ENCODE data around the gene ZNF662.

ZNF662 gene

DNA sequence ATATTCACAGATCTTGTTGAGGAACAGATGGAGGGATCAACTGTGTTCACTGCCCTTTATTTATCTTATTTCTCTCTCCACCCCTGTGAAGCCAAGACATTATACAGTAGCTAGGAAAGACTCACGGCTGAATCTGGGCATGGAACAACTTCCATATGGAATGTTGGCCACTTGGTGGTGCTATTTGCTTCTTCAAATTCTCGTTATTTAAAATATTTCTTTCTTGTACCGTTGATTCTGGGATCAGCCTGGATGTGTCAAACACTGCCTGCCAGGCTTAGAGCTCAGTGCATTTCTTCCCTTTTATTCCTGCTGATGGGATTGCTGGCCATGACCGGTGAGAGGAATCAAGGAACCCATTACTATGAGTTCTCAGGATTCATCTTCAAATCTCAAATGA lies 55.7 kb downstream of the ZNF662 start:
- Histone ChIP-seq H3K9me3 (ENCODE audit: insufficient read depth, low read length) (no peaks in the 10 kb centered on the region), H3K36me3 (ENCODE audit: insufficient read depth, insufficient read length, low read length) (no peaks in the 10 kb centered on the region), H3K4me1 (ENCODE audit: insufficient read depth, insufficient read length) (no peaks in the 10 kb centered on the region), H3K4me3 (ENCODE audit: insufficient read length, low read depth) (no peak overlapping the region), H3K9ac (ENCODE audit: insufficient read length, low read depth) (no peak overlapping the region), H3K27me3 (ENCODE audit: insufficient read depth, insufficient read length) (no peaks in the 10 kb centered on the region)
- no peak for DNase-seq (ENCODE audit: low read depth, low spot score)
- TF ChIP-seq SUZ12 (IDR thresholded peaks at IDR 0.05; ENCODE audit: extremely low read depth, insufficient read depth, insufficient read length): no peak
- no peak for TF ChIP-seq ZNF274 (IDR thresholded peaks at IDR 0.05; ENCODE audit: low read depth, low read length)
- no peak for TF ChIP-seq YY1 (IDR thresholded peaks at IDR 0.05; ENCODE audit: insufficient read depth, insufficient read length)

DNA sequence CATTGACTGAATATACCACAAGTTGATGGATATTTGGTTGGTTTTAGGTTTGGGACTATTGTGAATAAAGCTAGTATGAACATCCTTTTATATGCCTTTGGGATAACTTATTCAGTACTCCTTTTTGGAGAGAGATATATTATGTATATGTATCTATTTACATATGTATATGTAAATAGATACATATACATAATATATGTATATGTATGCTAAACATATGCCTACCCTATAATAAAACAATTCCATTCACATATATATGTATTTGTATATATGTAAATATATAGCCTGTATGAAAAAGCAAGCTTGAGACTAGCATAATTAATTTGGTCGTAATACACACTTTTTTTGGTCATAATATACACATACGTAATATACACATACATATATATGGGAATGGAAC lies 57.3 kb downstream of the ZNF662 start:
- Histone ChIP-seq H3K36me3 (ENCODE audit: insufficient read depth, insufficient read length, low read length) (no peaks in the 10 kb centered on the region), H3K9ac (ENCODE audit: insufficient read length, low read depth) (no peak overlapping the region), H3K4me3 (ENCODE audit: insufficient read length, low read depth) (no peak overlapping the region), H3K4me1 (ENCODE audit: insufficient read depth, insufficient read length) (no peaks in the 10 kb centered on the region), H3K9me3 (ENCODE audit: insufficient read depth, low read length) (no peaks in the 10 kb centered on the region), H3K27me3 (ENCODE audit: insufficient read depth, insufficient read length) (no peaks in the 10 kb centered on the region)
- TF ChIP-seq YY1 (IDR thresholded peaks at IDR 0.05; ENCODE audit: insufficient read depth, insufficient read length) (no peak), ZNF274 (IDR thresholded peaks at IDR 0.05; ENCODE audit: low read depth, low read length) (no peak), SUZ12 (IDR thresholded peaks at IDR 0.05; ENCODE audit: extremely low read depth, insufficient read depth, insufficient read length) (no peak)
- DNase-seq (ENCODE audit: low read depth, low spot score): no peak

DNA sequence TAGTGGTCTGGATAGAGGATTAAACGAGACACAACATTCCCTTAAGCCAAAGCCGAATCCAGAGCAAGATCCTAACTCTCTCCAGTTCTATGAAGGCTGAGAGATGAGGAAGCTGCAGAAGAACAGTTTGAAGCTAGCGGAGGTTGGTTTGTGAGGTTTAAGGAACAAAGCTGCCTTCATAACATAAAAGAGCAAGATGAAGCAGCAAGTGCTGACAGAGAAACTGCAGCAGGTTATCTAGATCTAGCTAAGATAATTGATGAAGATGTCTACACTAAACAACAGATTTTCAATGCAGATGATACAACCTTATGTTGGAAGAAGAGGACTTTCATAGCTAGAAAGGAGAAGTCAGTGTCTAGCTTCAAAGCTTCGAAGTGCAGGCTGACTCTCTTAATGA lies 58.3 kb downstream of the ZNF662 start:
- no peaks in the 10 kb centered on the region for H3K36me3 ChIP-seq (ENCODE audit: insufficient read depth, insufficient read length, low read length)
- no peak overlapping the region for H3K4me3 ChIP-seq (ENCODE audit: insufficient read length, low read depth)
- H3K9ac ChIP-seq (ENCODE audit: insufficient read length, low read depth): no peak overlapping the region
- no peak for DNase-seq (ENCODE audit: low read depth, low spot score)
- H3K27me3 ChIP-seq (ENCODE audit: insufficient read depth, insufficient read length): no peaks in the 10 kb centered on the region
- no peaks in the 10 kb centered on the region for H3K9me3 ChIP-seq (ENCODE audit: insufficient read depth, low read length)
- no peaks in the 10 kb centered on the region for H3K4me1 ChIP-seq (ENCODE audit: insufficient read depth, insufficient read length)
- TF ChIP-seq SUZ12 (IDR thresholded peaks at IDR 0.05; ENCODE audit: extremely low read depth, insufficient read depth, insufficient read length) (no peak), YY1 (IDR thresholded peaks at IDR 0.05; ENCODE audit: insufficient read depth, insufficient read length) (no peak), ZNF274 (IDR thresholded peaks at IDR 0.05; ENCODE audit: low read depth, low read length) (no peak)

Measured in NT2/D1 (cell line).